Measurements from ENCODE around the gene FANCE. TPM values are rescaled to one million over a fixed set of nuclear protein-coding genes. Genes with fewer than 3 reads are reported as not detected.

The FANCE gene, protein sequence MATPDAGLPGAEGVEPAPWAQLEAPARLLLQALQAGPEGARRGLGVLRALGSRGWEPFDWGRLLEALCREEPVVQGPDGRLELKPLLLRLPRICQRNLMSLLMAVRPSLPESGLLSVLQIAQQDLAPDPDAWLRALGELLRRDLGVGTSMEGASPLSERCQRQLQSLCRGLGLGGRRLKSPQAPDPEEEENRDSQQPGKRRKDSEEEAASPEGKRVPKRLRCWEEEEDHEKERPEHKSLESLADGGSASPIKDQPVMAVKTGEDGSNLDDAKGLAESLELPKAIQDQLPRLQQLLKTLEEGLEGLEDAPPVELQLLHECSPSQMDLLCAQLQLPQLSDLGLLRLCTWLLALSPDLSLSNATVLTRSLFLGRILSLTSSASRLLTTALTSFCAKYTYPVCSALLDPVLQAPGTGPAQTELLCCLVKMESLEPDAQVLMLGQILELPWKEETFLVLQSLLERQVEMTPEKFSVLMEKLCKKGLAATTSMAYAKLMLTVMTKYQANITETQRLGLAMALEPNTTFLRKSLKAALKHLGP
- polyA plus RNA-seq = 7.1 and 10.2 TPM in 2 replicates
- 6.8 and 7.3 TPM in 2 replicates for polyA minus RNA-seq

- no peak within 1 kb of the TSS for H3K27ac ChIP-seq (ENCODE audit: low read length)
- no peaks in the 10 kb centered on the region for H3F3A ChIP-seq (ENCODE audit: insufficient read depth, low read length, poor library complexity, severe bottlenecking)
- H3K9ac ChIP-seq (ENCODE audit: low read length) = peak within 1 kb of the TSS; percentile 61
- peak within 1 kb of the TSS; percentile 27 for H2AFZ ChIP-seq (ENCODE audit: low read depth, low read length)
- H3K79me2 ChIP-seq (replicated peaks; ENCODE audit: insufficient read depth, low read length) = no peaks in the 10 kb centered on the region
- no peaks in the 10 kb centered on the region for H3K36me3 ChIP-seq (ENCODE audit: insufficient read depth, low read length)
- H3K27me3 ChIP-seq (ENCODE audit: insufficient read depth, low read depth, low read length) = no peaks in the 10 kb centered on the region
- no peaks in the 10 kb centered on the region for H4K20me1 ChIP-seq (ENCODE audit: insufficient read depth)
- peak within 1 kb of the TSS; percentile 28 for H3K4me2 ChIP-seq (ENCODE audit: low read length)
- H3K9me3 ChIP-seq (ENCODE audit: low read length) = no peaks in the 10 kb centered on the region
- no peaks in the 10 kb centered on the region for H3K9me2 ChIP-seq (ENCODE audit: insufficient read depth, low read length)
- H3K4me3 ChIP-seq (ENCODE audit: low read length) = peak within 1 kb of the TSS; percentile 81
- TF ChIP-seq SMC3 (conservative IDR thresholded peaks at IDR 0.05; ENCODE audit: poor library complexity) (no peak), RAD21 (conservative IDR thresholded peaks at IDR 0.05) (no peak), TAF1 (IDR thresholded peaks at IDR 0.05; ENCODE audit: low read depth) (no peak), POLR2AphosphoS5 (IDR thresholded peaks at IDR 0.05) (no peak), CTCF (IDR thresholded peaks at IDR 0.05; ENCODE audit: poor library complexity, severe bottlenecking) (peak; percentile 12), MXI1 (conservative IDR thresholded peaks at IDR 0.05; ENCODE audit: poor library complexity, severe bottlenecking) (no peak)
- TF ChIP-seq, protein P1, sequence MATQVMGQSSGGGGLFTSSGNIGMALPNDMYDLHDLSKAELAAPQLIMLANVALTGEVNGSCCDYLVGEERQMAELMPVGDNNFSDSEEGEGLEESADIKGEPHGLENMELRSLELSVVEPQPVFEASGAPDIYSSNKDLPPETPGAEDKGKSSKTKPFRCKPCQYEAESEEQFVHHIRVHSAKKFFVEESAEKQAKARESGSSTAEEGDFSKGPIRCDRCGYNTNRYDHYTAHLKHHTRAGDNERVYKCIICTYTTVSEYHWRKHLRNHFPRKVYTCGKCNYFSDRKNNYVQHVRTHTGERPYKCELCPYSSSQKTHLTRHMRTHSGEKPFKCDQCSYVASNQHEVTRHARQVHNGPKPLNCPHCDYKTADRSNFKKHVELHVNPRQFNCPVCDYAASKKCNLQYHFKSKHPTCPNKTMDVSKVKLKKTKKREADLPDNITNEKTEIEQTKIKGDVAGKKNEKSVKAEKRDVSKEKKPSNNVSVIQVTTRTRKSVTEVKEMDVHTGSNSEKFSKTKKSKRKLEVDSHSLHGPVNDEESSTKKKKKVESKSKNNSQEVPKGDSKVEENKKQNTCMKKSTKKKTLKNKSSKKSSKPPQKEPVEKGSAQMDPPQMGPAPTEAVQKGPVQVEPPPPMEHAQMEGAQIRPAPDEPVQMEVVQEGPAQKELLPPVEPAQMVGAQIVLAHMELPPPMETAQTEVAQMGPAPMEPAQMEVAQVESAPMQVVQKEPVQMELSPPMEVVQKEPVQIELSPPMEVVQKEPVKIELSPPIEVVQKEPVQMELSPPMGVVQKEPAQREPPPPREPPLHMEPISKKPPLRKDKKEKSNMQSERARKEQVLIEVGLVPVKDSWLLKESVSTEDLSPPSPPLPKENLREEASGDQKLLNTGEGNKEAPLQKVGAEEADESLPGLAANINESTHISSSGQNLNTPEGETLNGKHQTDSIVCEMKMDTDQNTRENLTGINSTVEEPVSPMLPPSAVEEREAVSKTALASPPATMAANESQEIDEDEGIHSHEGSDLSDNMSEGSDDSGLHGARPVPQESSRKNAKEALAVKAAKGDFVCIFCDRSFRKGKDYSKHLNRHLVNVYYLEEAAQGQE (IDR thresholded peaks at IDR 0.05; ENCODE audit: borderline replicate concordance) = no peak
Measured at GRCh38 chr6:35452183-35453090, at the start of gene FANCE. Gene FANCE, plus strand, starts transcription at chr6:35452338. Its CDS starts 208 bp downstream, at chr6:35452546.

DNA sequence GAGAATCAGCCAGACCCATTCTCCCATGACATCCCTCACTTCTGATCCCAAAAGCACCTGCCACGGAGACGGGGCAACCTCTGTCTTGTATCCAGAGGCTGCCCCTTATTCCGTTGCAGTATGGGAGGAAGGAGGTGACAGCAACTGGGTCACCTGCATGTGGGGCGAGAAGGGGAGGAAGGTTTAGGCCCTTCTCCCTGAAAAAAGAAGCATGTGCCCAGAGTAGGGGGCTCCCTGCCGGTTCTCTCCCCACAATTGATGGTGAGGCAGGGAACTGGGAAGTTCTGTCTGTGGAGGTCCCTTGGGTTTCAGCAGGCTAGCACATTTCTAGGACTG lies 49.3 kb upstream of the FANCE start:
- no peaks in the 10 kb centered on the region for H3K36me3 ChIP-seq (ENCODE audit: insufficient read depth, low read length)
- H3K79me2 ChIP-seq (replicated peaks; ENCODE audit: insufficient read depth, low read length) = no peaks in the 10 kb centered on the region
- H3K4me2 ChIP-seq (ENCODE audit: low read length) = no peak overlapping the region
- no peaks in the 10 kb centered on the region for H3K9me3 ChIP-seq (ENCODE audit: low read length)
- H3F3A ChIP-seq (ENCODE audit: insufficient read depth, low read length, poor library complexity, severe bottlenecking) = no peaks in the 10 kb centered on the region
- H3K27ac ChIP-seq (ENCODE audit: low read length) = no peak overlapping the region
- no peak overlapping the region for H3K9ac ChIP-seq (ENCODE audit: low read length)
- no peaks in the 10 kb centered on the region for H3K27me3 ChIP-seq (ENCODE audit: insufficient read depth, low read depth, low read length)
- H3K9me2 ChIP-seq (ENCODE audit: insufficient read depth, low read length) = no peaks in the 10 kb centered on the region
- no peaks in the 10 kb centered on the region for H4K20me1 ChIP-seq (ENCODE audit: insufficient read depth)
- TF ChIP-seq POLR2AphosphoS5 (IDR thresholded peaks at IDR 0.05) (no peak), CTCF (IDR thresholded peaks at IDR 0.05; ENCODE audit: poor library complexity, severe bottlenecking) (no peak), EZH2 (IDR thresholded peaks at IDR 0.05; ENCODE audit: borderline replicate concordance, insufficient read depth, low read length, poor library complexity, severe bottlenecking) (no peak), TAF1 (IDR thresholded peaks at IDR 0.05; ENCODE audit: low read depth) (no peak), RAD21 (conservative IDR thresholded peaks at IDR 0.05) (no peak), MXI1 (conservative IDR thresholded peaks at IDR 0.05; ENCODE audit: poor library complexity, severe bottlenecking) (no peak), EP300 (conservative IDR thresholded peaks at IDR 0.05; ENCODE audit: poor library complexity, severe bottlenecking) (no peak), SMC3 (conservative IDR thresholded peaks at IDR 0.05; ENCODE audit: poor library complexity) (no peak)
- TF ChIP-seq, protein P1 (IDR thresholded peaks at IDR 0.05; ENCODE audit: borderline replicate concordance) = no peak
- H3K4me3 ChIP-seq (ENCODE audit: low read length) = no peak overlapping the region
- no peak overlapping the region for H2AFZ ChIP-seq (ENCODE audit: low read depth, low read length)
